Calu3 (cell line): Measurements from ENCODE around the gene GABRB1. TPM values are rescaled to one million over a fixed set of nuclear protein-coding genes. Genes with fewer than 3 reads are reported as not detected.

Experiments used
- BruUV-seq: library from RNA; stranded (reverse); fragments of 400-500 nt; replicated peaks from 2 replicates; lab custom pipeline; 2021; lab: Mats Ljungman, UMichigan
- CTCF ChIA-PET: fragments of 300-600 bp; sonication (Branson Sonifier 250); formaldehyde crosslinking; loops from one replicate; lab custom pipeline; 2022; ENCODE audit warnings: antibody characterized with exemption; lab: Charles Lee
- DNase-seq: peaks from one replicate; pipeline ENCODE4 v3.0.0; 2022
- H3K27ac Mint-ChIP-seq: one replicate; pipeline ENCODE4 v1.8.0; 2022; ENCODE audit warnings: mixed read lengths; ENCODE audit not compliant: unreplicated experiment
- H3K27me3 Mint-ChIP-seq: one replicate; pipeline ENCODE4 v1.8.0; 2022; ENCODE audit warnings: mixed read lengths; ENCODE audit not compliant: unreplicated experiment
- H3K36me3 Mint-ChIP-seq: one replicate; pipeline ENCODE4 v1.8.0; 2022; ENCODE audit warnings: mild to moderate bottlenecking, moderate library complexity, mixed read lengths; ENCODE audit not compliant: insufficient read depth, unreplicated experiment
- H3K4me1 Mint-ChIP-seq: one replicate; pipeline ENCODE4 v1.8.0; 2022; ENCODE audit warnings: mild to moderate bottlenecking, low read depth, mixed read lengths; ENCODE audit not compliant: unreplicated experiment
- H3K4me3 Mint-ChIP-seq: one replicate; pipeline ENCODE4 v1.8.0; 2022; ENCODE audit warnings: mild to moderate bottlenecking, low read depth, moderate library complexity, mixed read lengths; ENCODE audit not compliant: unreplicated experiment
- H3K9me3 Mint-ChIP-seq: one replicate; pipeline ENCODE4 v1.8.0; 2022; ENCODE audit warnings: low read depth, mixed read lengths; ENCODE audit not compliant: unreplicated experiment
- CTCF ChIP-seq: fragments of 200-600 bp; IDR thresholded peaks from one replicate; pipeline ENCODE4 v1.8.0; 2022; ENCODE audit warnings: antibody characterized with exemption; ENCODE audit not compliant: unreplicated experiment
- intact Hi-C: fragments of 100-400 bp; cut with micrococcal nuclease; formaldehyde crosslinking; loops from one replicate; pipeline ENCODE4 v1.10.0; 2022; ENCODE audit not compliant: unreplicated experiment
- total RNA-seq: library from RNA; stranded (reverse); gene quantifications from 2 replicates; pipeline ENCODE4 v1.2.3, GENCODE V29; 2022

Gene GABRB1
- total RNA-seq, 1 experiment from 2014 or later = not detected

GRCh38 chr4:47088298-47088697, 56.9 kb downstream of the GABRB1 start:
- CTCF ChIA-PET = interaction anchor here (1.2 kb wide), 1 partner anchor 34 kb away, joined by 3 read pairs; no protein-coding TSS in a partner anchor
- Mint-ChIP-seq H3K36me3 (no peaks in the 10 kb centered on the region), H3K4me1 (no peaks in the 10 kb centered on the region), H3K27ac (no peak overlapping the region), H3K4me3 (no peak overlapping the region), H3K9me3 (no peaks in the 10 kb centered on the region), H3K27me3 (no peaks in the 10 kb centered on the region)
- BruUV-seq = no TSS peak
- TF ChIP-seq CTCF = no peak
- no peak for DNase-seq
- intact Hi-C loops = no loop called here

GRCh38 chr4:47095884-47096283, 64.5 kb downstream of the GABRB1 start:
- intact Hi-C loops = no loop called here
- no peak for TF ChIP-seq CTCF
- H3K4me1 Mint-ChIP-seq = no peaks in the 10 kb centered on the region
- no peaks in the 10 kb centered on the region for H3K36me3 Mint-ChIP-seq
- no peak for DNase-seq
- no peaks in the 10 kb centered on the region for H3K9me3 Mint-ChIP-seq
- H3K27ac Mint-ChIP-seq = no peak overlapping the region
- CTCF ChIA-PET = no interaction called here
- H3K27me3 Mint-ChIP-seq = no peaks in the 10 kb centered on the region
- no peak overlapping the region for H3K4me3 Mint-ChIP-seq
- no TSS peak for BruUV-seq

DNA sequence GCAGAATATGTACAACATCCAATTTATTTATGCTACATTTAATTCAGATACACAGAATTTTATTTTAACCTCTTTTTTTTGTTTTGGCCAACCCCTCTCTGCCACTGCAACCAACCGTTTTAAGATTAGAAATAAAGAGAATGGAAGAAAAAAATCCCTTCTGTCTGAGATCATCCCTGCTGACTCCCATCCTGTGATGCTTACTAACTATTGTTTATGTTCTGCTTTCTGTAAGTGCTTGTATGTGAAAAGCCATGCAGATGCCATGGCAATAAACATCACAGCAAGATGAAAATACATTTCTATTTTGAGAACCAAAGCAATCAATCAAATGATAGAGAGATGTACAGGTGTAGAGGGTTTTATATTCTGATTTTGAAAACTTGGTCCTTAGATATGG, 70.1 kb downstream of the GABRB1 start:
- BruUV-seq = no TSS peak
- no peak overlapping the region for H3K4me3 Mint-ChIP-seq
- peaks cover 37% of the 10 kb centered on the region for H3K27me3 Mint-ChIP-seq
- TF ChIP-seq CTCF = no peak
- CTCF ChIA-PET = no interaction called here
- no peaks in the 10 kb centered on the region for H3K36me3 Mint-ChIP-seq
- H3K27ac Mint-ChIP-seq = no peak overlapping the region
- no peaks in the 10 kb centered on the region for H3K4me1 Mint-ChIP-seq
- H3K9me3 Mint-ChIP-seq = no peaks in the 10 kb centered on the region
- DNase-seq = no peak
- intact Hi-C loops = no loop called here

DNA sequence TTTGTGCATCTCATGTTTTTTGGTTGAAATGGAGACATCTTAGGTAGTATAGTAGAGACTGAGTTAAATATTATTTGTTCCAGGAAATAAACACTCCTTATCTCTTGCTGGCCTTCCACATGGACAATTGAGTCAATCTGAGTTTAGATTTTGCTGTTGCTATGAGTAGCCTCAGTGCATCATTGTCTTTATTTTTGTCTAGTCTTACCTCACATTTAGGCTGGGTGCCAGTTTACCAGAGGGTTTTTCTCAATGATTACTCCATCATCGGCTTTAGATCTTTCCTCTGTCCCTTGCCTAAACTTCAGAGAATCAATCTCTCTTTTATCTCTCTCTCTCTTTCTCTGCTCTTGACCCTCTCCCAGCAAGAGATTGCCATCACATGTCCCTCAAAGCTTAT, 73.6 kb downstream of the GABRB1 start:
- Mint-ChIP-seq H3K9me3 (no peaks in the 10 kb centered on the region), H3K4me1 (no peaks in the 10 kb centered on the region), H3K27me3 (peaks cover 37% of the 10 kb centered on the region)

More for the DNA sequence above, 73.6 kb downstream of the GABRB1 start:
- CTCF ChIA-PET = no interaction called here
- BruUV-seq = no TSS peak
- DNase-seq = no peak
- intact Hi-C loops = no loop called here
- no peaks in the 10 kb centered on the region for H3K36me3 Mint-ChIP-seq
- H3K4me3 Mint-ChIP-seq = no peak overlapping the region
- H3K27ac Mint-ChIP-seq = no peak overlapping the region
- no peak for TF ChIP-seq CTCF
